H4 (cell line): ENCODE data around the gene SNRPE. TPM values are rescaled to one million over a fixed set of nuclear protein-coding genes. Genes with fewer than 3 reads are reported as not detected.

Experiments used
- DNase-seq: peaks from one replicate; pipeline ENCODE4 v3.0.0-alpha.2; 2015; ENCODE audit warnings: low spot score
- total RNA-seq: library from RNA; depleted of rRNA; stranded (reverse); fragments of >200 nt; shearing (Covaris generic); gene quantifications from 2 replicates; pipeline ENCODE4 v1.2.3, GENCODE V29; 2014; rRNA removed

SNRPE gene
- total RNA-seq, 1 experiment from 2014 or later: 227 TPM

GRCh38 chr1:203880606-203881005 is 19.2 kb downstream of the SNRPE start:
- no peak for DNase-seq

- no peak for DNase-seq
These were observed 27.4 kb downstream of the SNRPE start for GRCh38 chr1:203888807-203889251.

- DNase-seq: no peak
These were observed 30.6 kb downstream of the SNRPE start for GRCh38 chr1:203891950-203892349.

GRCh38 chr1:203898458-203899352 is 37.3 kb downstream of the SNRPE start:
- no peak for DNase-seq

GRCh38 chr1:203899353-203899716 is 37.9 kb downstream of the SNRPE start:
- no peak for DNase-seq

- DNase-seq: no peak
These were observed 38.7 kb downstream of the SNRPE start for GRCh38 chr1:203899869-203900714.

- DNase-seq: no peak
These were observed 40.2 kb downstream of the SNRPE start for GRCh38 chr1:203901581-203901980.

- DNase-seq: no peak
These were observed 43.9 kb downstream of the SNRPE start for GRCh38 chr1:203905275-203905674.

- peak; percentile 80 for DNase-seq
These were observed 45.5 kb downstream of the SNRPE start for GRCh38 chr1:203906932-203907331.

GRCh38 chr1:203907901-203908300 is 46.5 kb downstream of the SNRPE start:
- no peak for DNase-seq

GRCh38 chr1:203911806-203912205 is 50.4 kb downstream of the SNRPE start:
- DNase-seq: no peak

GRCh38 chr1:203913073-203913521 is 51.7 kb downstream of the SNRPE start:
- no peak for DNase-seq

GRCh38 chr1:203914292-203914691 is 52.9 kb downstream of the SNRPE start:
- no peak for DNase-seq

- no peak for DNase-seq
These were observed 54.4 kb downstream of the SNRPE start for GRCh38 chr1:203915811-203916210.

GRCh38 chr1:203916756-203917155 is 55.4 kb downstream of the SNRPE start:
- no peak for DNase-seq

Other genes starting within 250 kb of the SNRPE start
- 11.8 and 17.6 TPM in 2 replicates for gene ATP2B4, start 234.8 kb upstream of the SNRPE start, total RNA-seq
- not detected in 2 replicates for gene LAX1, start 96.4 kb upstream of the SNRPE start, total RNA-seq
- gene ZBED6, start 66.0 kb upstream of the SNRPE start, total RNA-seq: 7.1 and 8.0 TPM in 2 replicates
- gene ZC3H11A, start 66.0 kb upstream of the SNRPE start, total RNA-seq: 52.5 and 69.9 TPM in 2 replicates
- gene SOX13, start 211.5 kb downstream of the SNRPE start, total RNA-seq: 1.4 TPM in 2 replicates